ENCODE measurements around the gene OR2T27. TPM values are rescaled to one million over a fixed set of nuclear protein-coding genes. Genes with fewer than 3 reads are reported as not detected.

Gene OR2T27
- total and polyA plus RNA-seq, 2 of the 4 experiments (the other 2 are of a cell fraction) = not detected

DNA sequence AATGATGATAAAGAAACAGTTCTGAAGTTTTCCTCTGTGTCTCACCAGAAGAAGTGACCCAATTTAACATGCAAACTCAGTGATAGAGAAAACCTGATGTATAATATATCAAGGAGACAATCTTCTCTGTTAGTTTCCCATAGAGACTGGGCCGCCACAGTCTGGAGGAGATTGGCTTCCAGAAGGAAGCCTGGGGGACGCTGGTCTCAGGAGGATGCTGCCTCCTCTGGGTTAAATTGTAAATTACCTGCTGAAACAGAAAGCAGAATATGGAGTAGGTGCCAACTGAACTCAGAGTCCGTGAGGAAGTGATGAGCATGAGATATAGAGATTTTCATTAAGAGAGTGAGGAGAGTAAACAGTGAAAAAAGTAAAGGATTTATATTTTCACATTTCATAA, 31.5 kb upstream of the OR2T27 start:
- H3K4me1 ChIP-seq (ENCODE audit: control insufficient read depth, insufficient read depth, low read length) = no peaks in the 10 kb centered on the region
- no peak for DNase-seq
- POLR2A ChIA-PET (ENCODE audit: unreplicated experiment) = no interaction called here
- H3K14ac ChIP-seq (replicated peaks; ENCODE audit: low read depth, low read length) = no peak overlapping the region
- H2BK120ac ChIP-seq (ENCODE audit: low read depth, low read length) = no peak overlapping the region
- no peak overlapping the region for H2BK15ac ChIP-seq (ENCODE audit: low read depth, low read length)
- no peak overlapping the region for H3K56ac ChIP-seq (ENCODE audit: extremely low read depth, insufficient read depth, low read length)
- H2BK20ac ChIP-seq (ENCODE audit: low read depth, low read length) = no peak overlapping the region
- H3K9ac ChIP-seq (ENCODE audit: low read depth, low read length) = no peak overlapping the region
- no peak overlapping the region for H3K4me2 ChIP-seq (ENCODE audit: low read depth, low read length)
- H4K5ac ChIP-seq (ENCODE audit: low read depth, low read length) = no peak overlapping the region
- TF ChIP-seq BHLHE40 (IDR thresholded peaks at IDR 0.05; ENCODE audit: low read depth, low read length) = no peak
- no peak for TF ChIP-seq CHD1 (IDR thresholded peaks at IDR 0.05; ENCODE audit: low read depth, low read length)
- 43% methylated on average over 2 of the region's 3 CpGs; no CpG with 5 or more reads in 1 of the 2 experiments for WGBS, 2 experiments (ENCODE audit: extremely low coverage in 2 of 2, insufficient read length in 1 of 2)
- no peak overlapping the region for H2AK5ac ChIP-seq (ENCODE audit: low read depth, low read length)
- no peaks in the 10 kb centered on the region for H3K36me3 ChIP-seq (ENCODE audit: control insufficient read depth, insufficient read depth, low read length)
- H3K27me3 ChIP-seq (ENCODE audit: control insufficient read depth, insufficient read depth, low read length) = no peaks in the 10 kb centered on the region
- H3K4me3 ChIP-seq (ENCODE audit: insufficient read depth, low read depth, low read length) = no peak overlapping the region
- H3K23ac ChIP-seq (ENCODE audit: low read depth, low read length) = no peak overlapping the region
- no peaks in the 10 kb centered on the region for H3K9me1 ChIP-seq (ENCODE audit: insufficient read depth, low read length)
- in situ Hi-C loops (cut with MboI; ENCODE audit: low sequenced_read_pairs) (no loop called here), dilution Hi-C loops (cut with HindIII; ENCODE audit: low sequenced_read_pairs, unreplicated experiment) (no loop called here), intact Hi-C loops (cut with micrococcal nuclease) (no loop called here)
- no TSS peak for BruUV-seq (replicated peaks)
- H4K8ac ChIP-seq (ENCODE audit: low read depth in 2 of 2, low read length in 2 of 2) = no peak overlapping the region
- H4K91ac ChIP-seq (ENCODE audit: insufficient read depth, low read depth, low read length) = no peak overlapping the region
- no peak overlapping the region for H3K4ac ChIP-seq (ENCODE audit: low read depth, low read length)
- no peak for ATAC-seq (ENCODE audit: low read depth)
- H2AK9ac ChIP-seq (replicated peaks; ENCODE audit: low read depth, low read length, poor library complexity) = no peak overlapping the region
- H3K9me3 ChIP-seq (ENCODE audit: control insufficient read depth, insufficient read depth, low read length) = peaks cover 6% of the 10 kb centered on the region
- CTCF ChIA-PET = interaction anchor here (1.4 kb wide), 1 partner anchor 10 kb away, joined by 3 read pairs; no protein-coding TSS in a partner anchor
- no peaks in the 10 kb centered on the region for H3K79me1 ChIP-seq (ENCODE audit: low read depth in 1 of 2, low read length in 2 of 2)
- H2AFZ ChIP-seq (replicated peaks; ENCODE audit: low read length, poor library complexity) = no peak overlapping the region
- H2BK5ac ChIP-seq (ENCODE audit: low read depth, low read length, poor library complexity, severe bottlenecking) = no peak overlapping the region
- H3K27ac ChIP-seq (ENCODE audit: insufficient read depth, low read length) = no peak overlapping the region
- no peaks in the 10 kb centered on the region for H4K20me1 ChIP-seq (ENCODE audit: insufficient read depth, low read length)
- H3K18ac ChIP-seq (ENCODE audit: low read depth, low read length) = no peak overlapping the region

Data from IMR-90 (cell line).